ENCODE measurements around the gene DNAJB13.
A peak's percentile ranks its signal among the peaks of the same experiment; 100 is the strongest.
"Not testable (repeated sequence)": the region's sequence is repeated elsewhere in the genome, so short reads cannot be mapped to it uniquely, and the experiment has no call there.

DNAJB13 gene

GRCh38 chr11:73921180-73921579 is 29.6 kb upstream of the DNAJB13 start:
- FAIRE-seq: no peak

GRCh38 chr11:73929388-73929787 is 21.4 kb upstream of the DNAJB13 start:
- DNase-seq (ENCODE audit: insufficient read length, low spot score) (no peak), FAIRE-seq (no peak)
- TF ChIP-seq CTCF (IDR thresholded peaks at IDR 0.05; ENCODE audit: insufficient read depth, missing control alignments): no peak

More at GRCh38 chr11:73921180-73921579, 29.6 kb upstream of the DNAJB13 start:
- no peak for TF ChIP-seq CTCF (IDR thresholded peaks at IDR 0.05; ENCODE audit: insufficient read depth, missing control alignments)
- no peak for DNase-seq (ENCODE audit: insufficient read length, low spot score)

- FAIRE-seq (no peak), DNase-seq (ENCODE audit: insufficient read length, low spot score) (no peak)
- TF ChIP-seq CTCF (IDR thresholded peaks at IDR 0.05; ENCODE audit: insufficient read depth, missing control alignments): peak; percentile 63
Measured at GRCh38 chr11:73931039-73931645, 19.7 kb upstream of the DNAJB13 start.

GRCh38 chr11:73931951-73932350 is 18.9 kb upstream of the DNAJB13 start:
- FAIRE-seq (no peak), DNase-seq (ENCODE audit: insufficient read length, low spot score) (no peak)
- no peak for TF ChIP-seq CTCF (IDR thresholded peaks at IDR 0.05; ENCODE audit: insufficient read depth, missing control alignments)

GRCh38 chr11:73932781-73933180 is 18.0 kb upstream of the DNAJB13 start:
- DNase-seq (ENCODE audit: insufficient read length, low spot score) (no peak), FAIRE-seq (no peak)
- no peak for TF ChIP-seq CTCF (IDR thresholded peaks at IDR 0.05; ENCODE audit: insufficient read depth, missing control alignments)

GRCh38 chr11:73936047-73936446 is 14.8 kb upstream of the DNAJB13 start:
- not testable (repeated sequence) for DNase-seq (ENCODE audit: insufficient read length, low spot score); FAIRE-seq

GRCh38 chr11:73939096-73939495 is 11.7 kb upstream of the DNAJB13 start:
- DNase-seq (ENCODE audit: insufficient read length, low spot score): no peak
- TF ChIP-seq CTCF (IDR thresholded peaks at IDR 0.05; ENCODE audit: insufficient read depth, missing control alignments): no peak
- FAIRE-seq: no peak

Measured in D721Med (cell line).